ENCODE data around the gene ZNF527.
"Not testable (repeated sequence)": the region's sequence is repeated elsewhere in the genome, so short reads cannot be mapped to it uniquely, and the experiment has no call there.

- TF ChIP-seq, protein P1, sequence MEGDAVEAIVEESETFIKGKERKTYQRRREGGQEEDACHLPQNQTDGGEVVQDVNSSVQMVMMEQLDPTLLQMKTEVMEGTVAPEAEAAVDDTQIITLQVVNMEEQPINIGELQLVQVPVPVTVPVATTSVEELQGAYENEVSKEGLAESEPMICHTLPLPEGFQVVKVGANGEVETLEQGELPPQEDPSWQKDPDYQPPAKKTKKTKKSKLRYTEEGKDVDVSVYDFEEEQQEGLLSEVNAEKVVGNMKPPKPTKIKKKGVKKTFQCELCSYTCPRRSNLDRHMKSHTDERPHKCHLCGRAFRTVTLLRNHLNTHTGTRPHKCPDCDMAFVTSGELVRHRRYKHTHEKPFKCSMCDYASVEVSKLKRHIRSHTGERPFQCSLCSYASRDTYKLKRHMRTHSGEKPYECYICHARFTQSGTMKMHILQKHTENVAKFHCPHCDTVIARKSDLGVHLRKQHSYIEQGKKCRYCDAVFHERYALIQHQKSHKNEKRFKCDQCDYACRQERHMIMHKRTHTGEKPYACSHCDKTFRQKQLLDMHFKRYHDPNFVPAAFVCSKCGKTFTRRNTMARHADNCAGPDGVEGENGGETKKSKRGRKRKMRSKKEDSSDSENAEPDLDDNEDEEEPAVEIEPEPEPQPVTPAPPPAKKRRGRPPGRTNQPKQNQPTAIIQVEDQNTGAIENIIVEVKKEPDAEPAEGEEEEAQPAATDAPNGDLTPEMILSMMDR (IDR thresholded peaks at IDR 0.05) = not testable (repeated sequence)
- not testable (repeated sequence) for TF ChIP-seq EZH2 (IDR thresholded peaks at IDR 0.05)
These were observed 466 bp upstream of the ZNF527 start for GRCh38 chr19:37370386-37370879.
